ENCODE measurements around the gene PRRT2. TPM values are rescaled to one million over a fixed set of nuclear protein-coding genes. Genes with fewer than 3 reads are reported as not detected.

The PRRT2 gene
- total RNA-seq, 4 donors from 2014 or later = 10.0 to 28.4 (median 18.5) TPM

- TF ChIP-seq CTCF (IDR thresholded peaks at IDR 0.05) (no peak), POLR2A (IDR thresholded peaks at IDR 0.05) (no peak), EP300 (IDR thresholded peaks at IDR 0.05) (no peak)
- 82 to 88% methylated on average over 10 of the region's 10 CpGs for WGBS, 2 donors
- no peak for DNase-seq (ENCODE audit: low spot score in 2 of 2)
- no peaks in the 10 kb centered on the region for H3K27me3 ChIP-seq
- H3K36me3 ChIP-seq = peaks cover 6 to 100% (median 28%) of the 10 kb centered on the region in 3 donors
- no peak overlapping the region for H3K4me3 ChIP-seq
- no peak overlapping the region for H3K27ac ChIP-seq
- H3K4me1 ChIP-seq = no peaks in the 10 kb centered on the region
- H3K9me3 ChIP-seq = no peaks in the 10 kb centered on the region
These were observed 28.2 kb downstream of the PRRT2 start for GRCh38 chr16:29840240-29840639.

GRCh38 chr16:29841631-29842030 is 29.6 kb downstream of the PRRT2 start:
- H3K27ac ChIP-seq = no peak overlapping the region
- DNase-seq (ENCODE audit: low spot score in 2 of 2) = no peak
- H3K27me3 ChIP-seq = no peaks in the 10 kb centered on the region
- TF ChIP-seq EP300 (IDR thresholded peaks at IDR 0.05) (no peak), CTCF (IDR thresholded peaks at IDR 0.05) (no peak), POLR2A (IDR thresholded peaks at IDR 0.05) (no peak)
- peaks cover 6 to 100% (median 35%) of the 10 kb centered on the region in 3 donors for H3K36me3 ChIP-seq
- H3K4me3 ChIP-seq = no peak overlapping the region
- no peaks in the 10 kb centered on the region for H3K4me1 ChIP-seq
- H3K9me3 ChIP-seq = no peaks in the 10 kb centered on the region
- 88 to 91% methylated on average over 20 to 23 of the region's 23 CpGs for WGBS, 2 donors

GRCh38 chr16:29842732-29843346 is 30.8 kb downstream of the PRRT2 start:
- Histone ChIP-seq H3K36me3 (peaks cover 2 to 100% (median 47%) of the 10 kb centered on the region in 3 donors), H3K27ac (no peak overlapping the region), H3K9me3 (no peaks in the 10 kb centered on the region), H3K4me1 (no peaks in the 10 kb centered on the region), H3K4me3 (no peak overlapping the region), H3K27me3 (no peaks in the 10 kb centered on the region)
- TF ChIP-seq EP300 (IDR thresholded peaks at IDR 0.05) (no peak), POLR2A (IDR thresholded peaks at IDR 0.05) (no peak), CTCF (IDR thresholded peaks at IDR 0.05) (no peak)
- WGBS, 2 donors = 87 to 93% methylated on average over 9 of the region's 9 CpGs
- DNase-seq (ENCODE audit: low spot score in 2 of 2) = no peak

- no peak for DNase-seq (ENCODE audit: low spot score in 2 of 2)
- no peak overlapping the region for H3K27ac ChIP-seq
- WGBS, 2 donors = 88 to 95% methylated on average over 6 to 8 of the region's 8 CpGs
- H3K9me3 ChIP-seq = no peaks in the 10 kb centered on the region
- no peak overlapping the region for H3K4me3 ChIP-seq
- H3K36me3 ChIP-seq = peaks cover 2 to 94% (median 41%) of the 10 kb centered on the region in 3 donors
- H3K4me1 ChIP-seq = no peaks in the 10 kb centered on the region
- TF ChIP-seq EP300 (IDR thresholded peaks at IDR 0.05) (no peak), POLR2A (IDR thresholded peaks at IDR 0.05) (no peak), CTCF (IDR thresholded peaks at IDR 0.05) (no peak)
- no peaks in the 10 kb centered on the region for H3K27me3 ChIP-seq
These were observed 31.9 kb downstream of the PRRT2 start for GRCh38 chr16:29843931-29844330.

- Histone ChIP-seq H3K27ac (no peak overlapping the region), H3K9me3 (no peaks in the 10 kb centered on the region), H3K4me3 (no peak overlapping the region), H3K4me1 (peaks cover 0 to 8% (median 0%) of the 10 kb centered on the region in 4 donors), H3K36me3 (peaks cover 2 to 86% (median 41%) of the 10 kb centered on the region in 3 donors), H3K27me3 (no peaks in the 10 kb centered on the region)
- 89% methylated on average over 27 to 28 of the region's 28 CpGs for WGBS, 2 donors
- no peak for DNase-seq (ENCODE audit: low spot score in 2 of 2)
- no peak for TF ChIP-seq EP300 (IDR thresholded peaks at IDR 0.05)
- TF ChIP-seq POLR2A (IDR thresholded peaks at IDR 0.05) = no peak
- no peak for TF ChIP-seq CTCF (IDR thresholded peaks at IDR 0.05)
These were observed 32.8 kb downstream of the PRRT2 start for GRCh38 chr16:29844575-29845331.
